Measurements from ENCODE around the gene BCL6B. TPM values are rescaled to one million over a fixed set of nuclear protein-coding genes. Genes with fewer than 3 reads are reported as not detected.
"Not testable (repeated sequence)": the region's sequence is repeated elsewhere in the genome, so short reads cannot be mapped to it uniquely, and the experiment has no call there.

Gene BCL6B
- total RNA-seq, 2 donors from 2014 or later: 6.1 to 9.2 TPM

DNA sequence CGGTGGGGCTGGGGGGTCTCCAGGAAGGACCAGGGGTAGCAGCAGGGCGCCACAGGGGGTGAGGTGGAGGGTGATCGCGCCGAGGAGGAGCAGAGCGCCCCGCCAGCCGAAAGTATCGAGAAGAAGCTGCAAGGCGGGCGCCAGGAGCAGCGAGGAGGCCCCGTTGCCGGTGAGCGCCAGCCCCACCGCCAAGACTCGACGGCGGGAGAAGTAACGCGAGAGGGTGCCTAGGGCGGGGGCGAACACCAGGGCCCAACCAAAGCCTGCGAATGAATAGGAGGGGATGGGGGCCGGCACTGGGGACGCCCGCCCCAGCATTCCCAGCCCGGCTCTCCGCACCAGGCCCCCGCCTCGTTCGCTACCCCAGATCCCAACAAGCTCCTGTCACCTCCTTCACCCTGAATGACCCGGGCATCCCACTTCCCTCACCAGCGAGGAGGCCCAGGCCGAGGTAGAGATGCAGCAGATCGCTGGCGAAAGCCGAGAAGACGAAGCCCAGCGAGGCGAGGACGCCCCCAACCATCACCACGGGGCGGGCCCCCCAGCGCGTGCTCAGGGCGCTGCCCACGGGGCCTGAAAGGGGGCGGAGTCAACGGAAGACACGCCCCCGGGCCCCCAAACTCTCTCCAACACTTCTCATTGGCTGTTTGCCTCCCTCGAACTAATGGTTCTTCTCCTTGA lies 19.8 kb downstream of the BCL6B start:
- Histone ChIP-seq H3K9me3 (no peaks in the 10 kb centered on the region), H3K27me3 (peaks cover 0 to 4% of the 10 kb centered on the region in 2 donors), H3K27ac (peak overlapping the region; percentile 22 to 61), H3K4me1 (peaks cover 0 to 43% of the 10 kb centered on the region in 2 donors), H3K4me3 (peak overlapping the region; percentile 30 to 59), H3K36me3 (no peaks in the 10 kb centered on the region)
- no peak for DNase-seq (ENCODE audit: low spot score)
- TF ChIP-seq, protein P1, sequence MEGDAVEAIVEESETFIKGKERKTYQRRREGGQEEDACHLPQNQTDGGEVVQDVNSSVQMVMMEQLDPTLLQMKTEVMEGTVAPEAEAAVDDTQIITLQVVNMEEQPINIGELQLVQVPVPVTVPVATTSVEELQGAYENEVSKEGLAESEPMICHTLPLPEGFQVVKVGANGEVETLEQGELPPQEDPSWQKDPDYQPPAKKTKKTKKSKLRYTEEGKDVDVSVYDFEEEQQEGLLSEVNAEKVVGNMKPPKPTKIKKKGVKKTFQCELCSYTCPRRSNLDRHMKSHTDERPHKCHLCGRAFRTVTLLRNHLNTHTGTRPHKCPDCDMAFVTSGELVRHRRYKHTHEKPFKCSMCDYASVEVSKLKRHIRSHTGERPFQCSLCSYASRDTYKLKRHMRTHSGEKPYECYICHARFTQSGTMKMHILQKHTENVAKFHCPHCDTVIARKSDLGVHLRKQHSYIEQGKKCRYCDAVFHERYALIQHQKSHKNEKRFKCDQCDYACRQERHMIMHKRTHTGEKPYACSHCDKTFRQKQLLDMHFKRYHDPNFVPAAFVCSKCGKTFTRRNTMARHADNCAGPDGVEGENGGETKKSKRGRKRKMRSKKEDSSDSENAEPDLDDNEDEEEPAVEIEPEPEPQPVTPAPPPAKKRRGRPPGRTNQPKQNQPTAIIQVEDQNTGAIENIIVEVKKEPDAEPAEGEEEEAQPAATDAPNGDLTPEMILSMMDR (IDR thresholded peaks at IDR 0.05): no peak

DNA sequence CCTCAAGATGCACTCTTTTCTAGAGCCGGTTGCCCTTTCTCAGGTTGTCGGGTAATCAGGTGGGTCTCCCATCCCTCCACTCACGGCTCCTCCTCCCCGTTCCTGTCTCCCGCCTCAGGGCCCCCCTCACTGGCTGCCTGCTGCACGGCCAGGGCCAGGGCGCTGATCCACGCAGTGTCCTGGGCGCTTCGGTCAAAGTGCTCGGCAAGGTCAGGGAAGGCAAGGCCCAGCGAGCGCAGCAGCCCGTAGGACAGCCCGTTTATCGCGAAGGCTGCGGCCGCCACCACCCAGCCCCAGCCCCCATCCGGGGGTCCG lies 20.3 kb downstream of the BCL6B start:
- Histone ChIP-seq H3K27ac (peak overlapping the region; percentile 22 to 61), H3K36me3 (no peaks in the 10 kb centered on the region), H3K4me3 (peak overlapping the region; percentile 30 to 59), H3K9me3 (no peaks in the 10 kb centered on the region), H3K4me1 (peaks cover 0 to 43% of the 10 kb centered on the region in 2 donors), H3K27me3 (peaks cover 0 to 4% of the 10 kb centered on the region in 2 donors)
- TF ChIP-seq, protein P1 (IDR thresholded peaks at IDR 0.05): no peak
- DNase-seq (ENCODE audit: low spot score): no peak

DNA sequence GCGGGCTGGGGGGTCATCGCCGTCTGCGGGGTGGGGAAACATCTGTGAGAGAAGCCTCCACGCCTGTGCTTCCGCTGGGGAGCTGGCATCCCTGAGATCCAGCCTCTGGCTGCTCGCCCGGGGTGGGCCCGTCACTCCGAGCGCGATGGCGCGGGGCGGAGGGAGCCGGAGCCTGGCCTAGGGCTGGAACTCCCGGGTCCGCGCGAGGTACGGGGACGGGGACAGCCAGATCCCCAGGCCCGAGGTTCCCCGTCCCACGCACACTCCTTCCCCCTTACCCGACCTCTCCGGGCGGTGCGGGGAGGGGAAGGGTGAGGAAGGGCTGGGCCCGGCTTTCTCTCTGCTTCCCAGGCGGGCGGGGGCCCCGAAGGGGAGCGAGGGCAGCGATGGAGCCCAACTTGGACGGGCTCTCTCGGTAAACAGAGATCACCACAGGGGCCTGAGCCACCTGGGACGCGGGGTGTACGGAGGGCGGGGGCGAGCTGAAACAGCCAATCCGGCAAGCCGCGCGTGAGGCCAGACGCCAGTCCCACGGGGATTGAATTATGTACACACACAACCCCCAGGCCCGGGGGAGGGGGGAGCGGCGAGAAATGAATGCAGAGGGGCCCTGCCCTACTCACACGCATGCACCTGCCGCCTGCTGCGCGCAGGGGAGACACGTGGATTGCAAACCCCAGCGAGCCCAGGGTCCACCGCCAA lies 20.8 kb downstream of the BCL6B start, which contains the start of gene SLC16A11:
SLC16A11 (minus strand) TSS at position 596 of the 702 bp plus-strand sequence; CDS start at position 17, 579 bp downstream.
- peak within 1 kb of the TSS; percentile 22 to 61 for H3K27ac ChIP-seq
- TF ChIP-seq, protein P1 (IDR thresholded peaks at IDR 0.05): no peak
- H3K9me3 ChIP-seq: no peaks in the 10 kb centered on the region
- DNase-seq (ENCODE audit: low spot score): no peak
- peak within 1 kb of the TSS; percentile 30 to 59 for H3K4me3 ChIP-seq
- no peaks in the 10 kb centered on the region for H3K36me3 ChIP-seq
- peaks cover 0 to 43% of the 10 kb centered on the region in 2 donors for H3K4me1 ChIP-seq
- H3K27me3 ChIP-seq: peaks cover 0 to 4% of the 10 kb centered on the region in 2 donors

DNA sequence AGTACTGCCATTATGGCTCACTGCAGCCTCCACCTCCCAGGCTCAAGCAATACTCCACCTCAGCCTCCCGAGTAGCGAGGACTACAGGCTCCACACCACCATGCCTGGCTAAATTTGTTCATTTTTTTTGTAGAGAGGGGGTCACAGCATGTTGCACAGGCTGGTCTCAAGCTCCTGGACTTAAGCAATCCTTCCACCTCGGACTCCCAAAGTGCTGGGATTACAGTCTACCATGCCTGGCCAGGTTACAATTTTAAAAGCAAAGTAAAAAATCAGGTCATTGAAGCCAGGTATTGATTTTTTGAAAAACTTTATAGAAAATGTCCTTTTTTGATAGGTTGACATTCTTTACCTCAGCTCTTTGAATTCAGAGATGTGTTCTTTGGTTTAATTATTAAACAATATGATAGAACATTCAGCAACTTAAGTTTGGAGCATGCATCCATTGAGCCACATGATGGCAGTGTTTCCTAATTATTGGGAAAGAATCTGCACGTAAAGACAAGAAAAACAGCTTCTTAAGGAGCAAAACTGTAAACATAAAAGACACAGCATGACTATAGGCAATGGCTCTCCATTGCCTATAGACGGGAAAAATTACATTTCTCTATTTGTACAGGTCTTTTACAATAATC lies 22.8 kb downstream of the BCL6B start:
- Histone ChIP-seq H3K4me1 (peaks cover 0 to 43% of the 10 kb centered on the region in 2 donors), H3K27me3 (peaks cover 0 to 4% of the 10 kb centered on the region in 2 donors), H3K4me3 (peak overlapping the region in 1 of 2 donors; percentile 33), H3K9me3 (no peaks in the 10 kb centered on the region), H3K36me3 (no peaks in the 10 kb centered on the region), H3K27ac (no peak overlapping the region)
- TF ChIP-seq, protein P1 (IDR thresholded peaks at IDR 0.05): peak; percentile 51 to 83
- DNase-seq (ENCODE audit: low spot score): no peak

DNA sequence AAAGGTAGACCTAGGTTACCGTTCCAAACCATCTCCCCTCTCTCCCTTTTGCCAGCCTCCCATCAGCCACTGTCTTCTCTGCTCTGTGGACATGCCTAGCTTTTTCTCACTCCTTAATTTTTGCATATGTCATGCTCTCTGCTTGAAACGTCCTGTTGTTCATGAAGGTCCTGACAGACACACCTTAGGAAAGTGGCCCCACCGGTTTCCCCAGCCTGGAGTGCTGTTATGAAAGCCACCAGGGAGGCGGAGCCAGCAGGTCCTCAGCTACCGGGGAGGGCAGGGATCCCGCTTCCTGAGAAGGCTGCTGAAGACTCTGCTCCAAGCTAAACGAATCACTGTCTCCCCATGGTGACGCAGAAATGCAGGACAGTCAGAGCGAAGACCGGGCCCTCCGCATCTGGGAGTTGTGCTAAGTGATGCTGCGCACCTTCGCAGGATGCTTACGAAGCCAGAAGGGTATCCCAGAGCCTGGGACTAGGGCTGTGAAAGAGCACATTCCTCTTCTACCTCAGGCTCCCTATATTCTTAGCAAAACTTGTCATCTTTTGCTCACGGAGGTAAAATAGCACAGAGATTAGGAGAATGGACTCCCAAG lies 23.4 kb downstream of the BCL6B start:
- TF ChIP-seq, protein P1 (IDR thresholded peaks at IDR 0.05): peak in 1 of 2 donors; percentile 26
- H3K36me3 ChIP-seq: no peaks in the 10 kb centered on the region
- DNase-seq (ENCODE audit: low spot score): no peak
- no peak overlapping the region for H3K27ac ChIP-seq
- no peaks in the 10 kb centered on the region for H3K9me3 ChIP-seq
- peak overlapping the region in 1 of 2 donors; percentile 33 for H3K4me3 ChIP-seq
- peaks cover 0 to 43% of the 10 kb centered on the region in 2 donors for H3K4me1 ChIP-seq
- H3K27me3 ChIP-seq: peaks cover 0 to 4% of the 10 kb centered on the region in 2 donors

DNA sequence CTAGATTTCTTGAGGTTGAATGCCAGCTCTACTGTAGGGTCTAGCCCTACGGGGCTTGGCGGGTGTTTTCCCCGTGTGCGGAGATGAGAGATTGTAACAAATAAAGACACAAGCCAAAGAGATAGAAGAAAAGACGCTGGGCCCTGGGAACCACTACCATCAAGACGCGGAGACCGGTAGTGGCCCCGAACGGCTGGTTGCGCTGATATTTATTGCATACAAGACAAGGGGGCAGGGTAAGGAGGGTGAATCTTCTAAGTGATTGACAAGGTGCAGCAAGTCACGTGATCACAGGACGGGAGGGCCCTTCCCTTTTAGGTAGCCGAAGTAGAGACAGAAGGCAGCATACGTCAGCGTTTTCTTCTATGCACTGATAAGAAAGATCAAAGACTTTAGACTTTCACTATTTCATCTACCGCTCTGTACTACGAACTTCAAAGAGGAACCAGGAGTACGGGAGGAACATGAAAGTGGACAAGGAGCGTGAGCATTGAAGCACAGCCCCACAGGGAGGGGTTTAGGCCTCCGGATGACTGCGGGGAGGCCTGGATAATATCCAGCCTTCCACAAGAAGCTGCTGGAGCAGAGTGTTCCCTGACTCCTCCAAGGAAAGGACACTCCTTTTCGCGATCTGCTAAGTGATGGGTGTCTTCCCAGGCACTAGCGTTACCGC lies 24.0 kb downstream of the BCL6B start:
- Histone ChIP-seq H3K4me1 (peaks cover 0 to 41% of the 10 kb centered on the region in 2 donors), H3K4me3 (peak overlapping the region; percentile 10 to 33)
- H3K27ac ChIP-seq; H3K9me3 ChIP-seq; H3K36me3 ChIP-seq; H3K27me3 ChIP-seq; DNase-seq (ENCODE audit: low spot score): not testable (repeated sequence)
